Epithelial cell of esophagus (primary cell): Measurements from ENCODE around the gene BSPRY.

Source experiments
- DNase-seq: peaks from one replicate; pipeline ENCODE4 v3.0.0; 2010; ENCODE audit warnings: low read depth
- H3K4me3 ChIP-seq: 2 replicates; pipeline ENCODE4 v1.5.1; 2011; ENCODE audit warnings: mild to moderate bottlenecking, low read length, control low read depth
- CTCF ChIP-seq: IDR thresholded peaks from 2 replicates; pipeline ENCODE4 v1.5.1; 2011; ENCODE audit warnings: low read depth, mild to moderate bottlenecking, low read length, control low read depth, inconsistent platforms; ENCODE audit not compliant: insufficient read depth; ENCODE audit errors: missing control alignments

The BSPRY gene

DNA sequence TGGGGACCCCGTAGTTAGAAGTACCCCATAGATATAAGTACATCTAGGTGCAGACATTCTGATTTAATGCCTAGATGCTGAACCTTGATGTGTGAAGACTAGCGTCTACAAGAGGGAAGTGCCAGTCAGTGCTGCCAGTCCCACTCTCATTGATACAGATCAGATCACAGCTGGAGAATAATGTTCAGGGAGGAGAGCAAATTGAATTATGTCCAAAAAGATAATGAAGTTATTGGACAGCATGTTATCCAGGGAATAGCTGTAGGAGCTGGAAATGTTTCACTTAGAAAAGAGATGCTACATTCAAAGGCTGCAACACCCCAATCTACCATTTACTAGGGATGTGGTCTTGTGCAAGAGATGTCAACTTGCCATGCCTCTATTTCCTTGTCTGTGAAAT, 30.3 kb upstream of the BSPRY start:
- no peak for DNase-seq
- TF ChIP-seq CTCF, result no peak
- H3K4me3 ChIP-seq, result no peak overlapping the region

- DNase-seq, result no peak
- TF ChIP-seq CTCF, result no peak
- no peak overlapping the region for H3K4me3 ChIP-seq
These were observed 29.3 kb upstream of the BSPRY start for GRCh38 chr9:113320051-113320450.

- no peak for TF ChIP-seq CTCF
- DNase-seq, result no peak
- H3K4me3 ChIP-seq, result no peak overlapping the region
These were observed 26.7 kb upstream of the BSPRY start for GRCh38 chr9:113322671-113323070.

GRCh38 chr9:113326230-113326629, 23.1 kb upstream of the BSPRY start:
- no peak for DNase-seq
- no peak for TF ChIP-seq CTCF
- H3K4me3 ChIP-seq, result no peak overlapping the region

GRCh38 chr9:113328045-113328782, 21.1 kb upstream of the BSPRY start:
- H3K4me3 ChIP-seq, result no peak overlapping the region
- no peak for DNase-seq
- no peak for TF ChIP-seq CTCF

- no peak overlapping the region for H3K4me3 ChIP-seq
- TF ChIP-seq CTCF, result no peak
- no peak for DNase-seq
These were observed 17.6 kb upstream of the BSPRY start for GRCh38 chr9:113331780-113332179.

- no peak for DNase-seq
- no peak for TF ChIP-seq CTCF
- H3K4me3 ChIP-seq, result no peak overlapping the region
These were observed 11.6 kb upstream of the BSPRY start for GRCh38 chr9:113337714-113338113.
